Memory B cell (primary cell): ENCODE measurements around the gene PKD2.

ENCODE experiments used
- ATAC-seq: fragments of 150-1000 bp; cut with Tn5 transposase; 2 replicates; pipeline ENCODE4 v1.10.0; 2021; ENCODE audit warnings: low read depth, mild to moderate bottlenecking, moderate library complexity
- DNase-seq, 2 donors: peaks; one replicate each; pipeline ENCODE4 v3.0.0; 2022; ENCODE audit warnings: low spot score in 2 of 2
- H3K27ac Mint-ChIP-seq: one replicate; pipeline ENCODE4 v1.8.0; 2022; ENCODE audit warnings: mild to moderate bottlenecking, moderate library complexity, mixed read lengths
- H3K27me3 Mint-ChIP-seq: one replicate; pipeline ENCODE4 v1.8.0; 2022; ENCODE audit warnings: mixed read lengths
- H3K36me3 Mint-ChIP-seq: one replicate; pipeline ENCODE4 v1.8.0; 2022; ENCODE audit warnings: mild to moderate bottlenecking, mixed read lengths
- H3K4me1 Mint-ChIP-seq: one replicate; pipeline ENCODE4 v1.8.0; 2022; ENCODE audit warnings: mixed read lengths
- H3K4me3 Mint-ChIP-seq: one replicate; pipeline ENCODE4 v1.8.0; 2022; ENCODE audit warnings: mild to moderate bottlenecking, moderate library complexity, mixed read lengths
- H3K9me3 Mint-ChIP-seq: one replicate; pipeline ENCODE4 v1.8.0; 2022; ENCODE audit warnings: mixed read lengths

The PKD2 gene

GRCh38 chr4:88007304-88008121 lies at the start of gene PKD2:
PKD2 (plus strand) TSS chr4:88007635; CDS start chr4:88007734, 99 bp downstream.
- DNase-seq: peak; percentile 28 to 35
- Mint-ChIP-seq H3K4me1 (peaks cover 14% of the 10 kb centered on the region), H3K9me3 (no peaks in the 10 kb centered on the region), H3K36me3 (no peaks in the 10 kb centered on the region), H3K4me3 (peak within 1 kb of the TSS; percentile 89), H3K27ac (no peak within 1 kb of the TSS), H3K27me3 (peaks cover 8% of the 10 kb centered on the region)
- ATAC-seq: peak; percentile 85

- Mint-ChIP-seq H3K9me3 (no peaks in the 10 kb centered on the region), H3K27ac (no peak overlapping the region), H3K4me3 (no peak overlapping the region), H3K27me3 (peaks cover 3% of the 10 kb centered on the region), H3K36me3 (no peaks in the 10 kb centered on the region), H3K4me1 (no peaks in the 10 kb centered on the region)
- ATAC-seq (no peak), DNase-seq (no peak)
Observed at GRCh38 chr4:87961993-87962392, 45.4 kb upstream of the PKD2 start.

- Mint-ChIP-seq H3K4me1 (no peaks in the 10 kb centered on the region), H3K4me3 (no peak overlapping the region), H3K27me3 (peaks cover 5% of the 10 kb centered on the region), H3K36me3 (no peaks in the 10 kb centered on the region), H3K9me3 (no peaks in the 10 kb centered on the region), H3K27ac (no peak overlapping the region)
- ATAC-seq (no peak), DNase-seq (no peak)
Observed at GRCh38 chr4:87962398-87963146, 44.9 kb upstream of the PKD2 start.

- H3K27me3 Mint-ChIP-seq: peaks cover 9% of the 10 kb centered on the region
- no peak for ATAC-seq
- H3K9me3 Mint-ChIP-seq: no peaks in the 10 kb centered on the region
- no peak overlapping the region for H3K4me3 Mint-ChIP-seq
- DNase-seq: no peak
- H3K27ac Mint-ChIP-seq: no peak overlapping the region
- no peaks in the 10 kb centered on the region for H3K4me1 Mint-ChIP-seq
- H3K36me3 Mint-ChIP-seq: no peaks in the 10 kb centered on the region
Observed at GRCh38 chr4:87965501-87965975, 41.9 kb upstream of the PKD2 start.

- H3K9me3 Mint-ChIP-seq: no peaks in the 10 kb centered on the region
- no peaks in the 10 kb centered on the region for H3K36me3 Mint-ChIP-seq
- H3K27ac Mint-ChIP-seq: no peak overlapping the region
- H3K27me3 Mint-ChIP-seq: peaks cover 11% of the 10 kb centered on the region
- H3K4me3 Mint-ChIP-seq: no peak overlapping the region
- no peak for DNase-seq
- no peaks in the 10 kb centered on the region for H3K4me1 Mint-ChIP-seq
- ATAC-seq: no peak
Observed at GRCh38 chr4:87966095-87966496, 41.3 kb upstream of the PKD2 start.

GRCh38 chr4:87967193-87967592 lies 40.2 kb upstream of the PKD2 start:
- H3K4me3 Mint-ChIP-seq: no peak overlapping the region
- no peak for ATAC-seq
- H3K27me3 Mint-ChIP-seq: peaks cover 12% of the 10 kb centered on the region
- no peaks in the 10 kb centered on the region for H3K9me3 Mint-ChIP-seq
- H3K4me1 Mint-ChIP-seq: no peaks in the 10 kb centered on the region
- DNase-seq: no peak
- H3K27ac Mint-ChIP-seq: no peak overlapping the region
- H3K36me3 Mint-ChIP-seq: no peaks in the 10 kb centered on the region

GRCh38 chr4:87970121-87970520 lies 37.3 kb upstream of the PKD2 start:
- ATAC-seq (no peak), DNase-seq (no peak)
- Mint-ChIP-seq H3K27me3 (peaks cover 14% of the 10 kb centered on the region), H3K4me3 (no peak overlapping the region), H3K4me1 (no peaks in the 10 kb centered on the region), H3K9me3 (no peaks in the 10 kb centered on the region), H3K27ac (no peak overlapping the region), H3K36me3 (no peaks in the 10 kb centered on the region)

- Mint-ChIP-seq H3K4me3 (no peak overlapping the region), H3K4me1 (peaks cover 4% of the 10 kb centered on the region), H3K36me3 (no peaks in the 10 kb centered on the region), H3K27ac (no peak overlapping the region), H3K9me3 (no peaks in the 10 kb centered on the region), H3K27me3 (peaks cover 13% of the 10 kb centered on the region)
- ATAC-seq (no peak), DNase-seq (no peak)
Observed at GRCh38 chr4:87971866-87972265, 35.6 kb upstream of the PKD2 start.

- Mint-ChIP-seq H3K27ac (no peak overlapping the region), H3K9me3 (no peaks in the 10 kb centered on the region), H3K4me1 (peaks cover 4% of the 10 kb centered on the region), H3K4me3 (no peak overlapping the region), H3K36me3 (no peaks in the 10 kb centered on the region), H3K27me3 (peaks cover 12% of the 10 kb centered on the region)
- DNase-seq (peak in 1 of 2 donors; percentile 9), ATAC-seq (peak; percentile 81)
Observed at GRCh38 chr4:87973283-87974169, 33.9 kb upstream of the PKD2 start.

- no peak for DNase-seq
Observed at GRCh38 chr4:87974856-87975462, 32.5 kb upstream of the PKD2 start.

GRCh38 chr4:87975466-87975865 lies 32.0 kb upstream of the PKD2 start, which contains the start of gene SPP1:
SPP1 (plus strand) TSS chr4:87975714; CDS start chr4:87976896, 1,182 bp downstream.
- H3K27me3 Mint-ChIP-seq: peaks cover 10% of the 10 kb centered on the region

More at GRCh38 chr4:87974856-87975462, 32.5 kb upstream of the PKD2 start:
- Mint-ChIP-seq H3K27me3 (peaks cover 11% of the 10 kb centered on the region), H3K36me3 (no peaks in the 10 kb centered on the region), H3K9me3 (no peaks in the 10 kb centered on the region), H3K27ac (no peak overlapping the region), H3K4me3 (no peak overlapping the region), H3K4me1 (peaks cover 4% of the 10 kb centered on the region)
- no peak for ATAC-seq

GRCh38 chr4:87977521-87978278 lies 29.7 kb upstream of the PKD2 start:
- no peak overlapping the region for H3K4me3 Mint-ChIP-seq
- no peaks in the 10 kb centered on the region for H3K36me3 Mint-ChIP-seq
- no peak overlapping the region for H3K27ac Mint-ChIP-seq
- DNase-seq (no peak), ATAC-seq (no peak)
- peaks cover 8% of the 10 kb centered on the region for H3K27me3 Mint-ChIP-seq
- H3K9me3 Mint-ChIP-seq: no peaks in the 10 kb centered on the region
- peaks cover 4% of the 10 kb centered on the region for H3K4me1 Mint-ChIP-seq

More at GRCh38 chr4:87975466-87975865, 32.0 kb upstream of the PKD2 start, which contains the start of gene SPP1:
- Mint-ChIP-seq H3K36me3 (no peaks in the 10 kb centered on the region), H3K4me1 (peaks cover 4% of the 10 kb centered on the region), H3K4me3 (no peak within 1 kb of the TSS), H3K27ac (no peak within 1 kb of the TSS), H3K9me3 (no peaks in the 10 kb centered on the region)
- DNase-seq (no peak), ATAC-seq (peak; percentile 49)

GRCh38 chr4:87978681-87979080 lies 28.8 kb upstream of the PKD2 start:
- ATAC-seq (no peak), DNase-seq (no peak)
- Mint-ChIP-seq H3K9me3 (no peaks in the 10 kb centered on the region), H3K27ac (no peak overlapping the region), H3K27me3 (peaks cover 10% of the 10 kb centered on the region), H3K4me1 (peaks cover 4% of the 10 kb centered on the region), H3K4me3 (no peak overlapping the region), H3K36me3 (no peaks in the 10 kb centered on the region)
